Suprapubic skin (tissue), 4 donors: Measurements from ENCODE around the gene CHRNB4.

Source experiments
- EP300 ChIP-seq: sonication (generic); formaldehyde crosslinking; IDR thresholded peaks from one replicate; pipeline ENCODE4 v1.6.1; 2017; ENCODE audit warnings: antibody characterized with exemption
- POLR2A ChIP-seq, 2 donors: fragments of 450-650 bp; IDR thresholded peaks; one replicate each; pipeline ENCODE4 v1.6.1; 2017; ENCODE audit warnings: antibody characterized with exemption in 2 of 2, mild to moderate bottlenecking in 2 of 2, moderate library complexity in 2 of 2
- POLR2AphosphoS5 ChIP-seq, 3 donors: sonication (generic); formaldehyde crosslinking; IDR thresholded peaks; one replicate each; pipeline ENCODE4 v1.6.1; 2017; ENCODE audit warnings: antibody characterized with exemption in 3 of 3
- TF ChIP-seq, protein P1 (sequence below), 2 donors: fragments of 200-600 bp in 1 of 2; fragments of 450-650 bp in 1 of 2; sonication (generic) in 1 of 2; IDR thresholded peaks; one replicate each; pipeline ENCODE4 v1.5.1; 2016 to 2019; ENCODE audit warnings: antibody characterized with exemption in 2 of 2, mild to moderate bottlenecking in 1 of 2, moderate library complexity in 1 of 2

DNA sequence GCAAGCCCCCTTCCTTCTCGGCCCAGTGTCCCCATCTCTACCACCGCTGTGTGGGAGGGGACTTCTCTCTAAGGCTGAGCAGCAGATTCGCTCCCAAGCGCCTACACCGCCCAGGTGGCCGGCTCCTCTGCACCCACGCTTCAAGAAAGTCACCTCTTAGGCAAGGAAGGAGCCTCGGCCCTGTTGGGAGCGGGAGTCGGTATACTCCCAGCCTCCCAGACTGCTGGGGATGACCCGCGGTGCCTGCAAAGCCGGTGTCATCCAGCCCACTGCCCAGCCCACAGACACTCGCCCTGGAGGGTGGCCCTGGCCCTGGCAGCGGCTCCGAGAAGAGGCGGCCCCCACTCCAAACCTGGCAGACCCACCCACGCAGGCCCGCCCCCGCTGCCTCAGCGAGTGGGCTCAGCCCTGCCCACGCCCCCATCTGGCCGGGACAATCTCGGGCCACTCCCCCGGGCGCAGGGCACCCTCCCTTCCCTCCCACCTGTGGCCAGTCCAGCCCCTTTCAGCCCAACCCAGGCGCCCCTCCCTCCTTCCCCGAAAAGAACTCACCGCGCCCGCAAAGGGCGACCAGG lies 396 bp downstream of the CHRNB4 start:
- TF ChIP-seq, protein P1, sequence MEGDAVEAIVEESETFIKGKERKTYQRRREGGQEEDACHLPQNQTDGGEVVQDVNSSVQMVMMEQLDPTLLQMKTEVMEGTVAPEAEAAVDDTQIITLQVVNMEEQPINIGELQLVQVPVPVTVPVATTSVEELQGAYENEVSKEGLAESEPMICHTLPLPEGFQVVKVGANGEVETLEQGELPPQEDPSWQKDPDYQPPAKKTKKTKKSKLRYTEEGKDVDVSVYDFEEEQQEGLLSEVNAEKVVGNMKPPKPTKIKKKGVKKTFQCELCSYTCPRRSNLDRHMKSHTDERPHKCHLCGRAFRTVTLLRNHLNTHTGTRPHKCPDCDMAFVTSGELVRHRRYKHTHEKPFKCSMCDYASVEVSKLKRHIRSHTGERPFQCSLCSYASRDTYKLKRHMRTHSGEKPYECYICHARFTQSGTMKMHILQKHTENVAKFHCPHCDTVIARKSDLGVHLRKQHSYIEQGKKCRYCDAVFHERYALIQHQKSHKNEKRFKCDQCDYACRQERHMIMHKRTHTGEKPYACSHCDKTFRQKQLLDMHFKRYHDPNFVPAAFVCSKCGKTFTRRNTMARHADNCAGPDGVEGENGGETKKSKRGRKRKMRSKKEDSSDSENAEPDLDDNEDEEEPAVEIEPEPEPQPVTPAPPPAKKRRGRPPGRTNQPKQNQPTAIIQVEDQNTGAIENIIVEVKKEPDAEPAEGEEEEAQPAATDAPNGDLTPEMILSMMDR (IDR thresholded peaks at IDR 0.05): no peak
- TF ChIP-seq POLR2A (IDR thresholded peaks at IDR 0.05) (no peak), EP300 (no peak), POLR2AphosphoS5 (IDR thresholded peaks at IDR 0.05) (no peak)
